AG09309 (cell line): ENCODE data around the gene BMP4.

Experiments
- DNase-seq: peaks from one replicate; pipeline ENCODE4 v3.0.0-alpha.2; 2010; ENCODE audit warnings: low read depth
- H3K4me3 ChIP-seq: 2 replicates; pipeline ENCODE4 v1.5.1; 2011; ENCODE audit warnings: mild to moderate bottlenecking, low read depth, low read length, moderate library complexity; ENCODE audit not compliant: control insufficient read depth
- TF ChIP-seq, protein P1 (sequence below): IDR thresholded peaks from 2 replicates; pipeline ENCODE4 v1.5.1; 2011; ENCODE audit warnings: mild to moderate bottlenecking, low read depth, low read length, inconsistent platforms; ENCODE audit not compliant: insufficient read depth, control insufficient read depth; ENCODE audit errors: missing control alignments

BMP4 gene

DNA sequence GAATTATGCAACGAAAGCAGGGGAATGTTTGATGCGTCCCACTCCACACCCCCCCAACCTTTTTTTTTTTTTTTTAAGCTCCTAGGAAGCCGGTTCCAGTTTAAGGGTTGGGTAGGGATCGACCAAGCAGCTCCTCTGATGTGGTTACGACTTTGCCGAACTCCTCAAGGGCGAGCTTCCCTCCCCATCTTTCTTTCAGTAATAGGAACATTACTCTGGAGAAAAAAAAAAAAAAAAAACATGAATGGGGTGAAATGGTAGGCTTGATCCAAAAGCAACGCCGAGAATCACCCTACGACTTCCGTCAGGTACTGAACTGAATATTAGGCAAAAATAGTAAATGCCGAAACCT lies 9.6 kb downstream of the BMP4 start:
- H3K4me3 ChIP-seq = no peak overlapping the region
- TF ChIP-seq, protein P1, sequence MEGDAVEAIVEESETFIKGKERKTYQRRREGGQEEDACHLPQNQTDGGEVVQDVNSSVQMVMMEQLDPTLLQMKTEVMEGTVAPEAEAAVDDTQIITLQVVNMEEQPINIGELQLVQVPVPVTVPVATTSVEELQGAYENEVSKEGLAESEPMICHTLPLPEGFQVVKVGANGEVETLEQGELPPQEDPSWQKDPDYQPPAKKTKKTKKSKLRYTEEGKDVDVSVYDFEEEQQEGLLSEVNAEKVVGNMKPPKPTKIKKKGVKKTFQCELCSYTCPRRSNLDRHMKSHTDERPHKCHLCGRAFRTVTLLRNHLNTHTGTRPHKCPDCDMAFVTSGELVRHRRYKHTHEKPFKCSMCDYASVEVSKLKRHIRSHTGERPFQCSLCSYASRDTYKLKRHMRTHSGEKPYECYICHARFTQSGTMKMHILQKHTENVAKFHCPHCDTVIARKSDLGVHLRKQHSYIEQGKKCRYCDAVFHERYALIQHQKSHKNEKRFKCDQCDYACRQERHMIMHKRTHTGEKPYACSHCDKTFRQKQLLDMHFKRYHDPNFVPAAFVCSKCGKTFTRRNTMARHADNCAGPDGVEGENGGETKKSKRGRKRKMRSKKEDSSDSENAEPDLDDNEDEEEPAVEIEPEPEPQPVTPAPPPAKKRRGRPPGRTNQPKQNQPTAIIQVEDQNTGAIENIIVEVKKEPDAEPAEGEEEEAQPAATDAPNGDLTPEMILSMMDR = no peak
- DNase-seq = no peak

DNA sequence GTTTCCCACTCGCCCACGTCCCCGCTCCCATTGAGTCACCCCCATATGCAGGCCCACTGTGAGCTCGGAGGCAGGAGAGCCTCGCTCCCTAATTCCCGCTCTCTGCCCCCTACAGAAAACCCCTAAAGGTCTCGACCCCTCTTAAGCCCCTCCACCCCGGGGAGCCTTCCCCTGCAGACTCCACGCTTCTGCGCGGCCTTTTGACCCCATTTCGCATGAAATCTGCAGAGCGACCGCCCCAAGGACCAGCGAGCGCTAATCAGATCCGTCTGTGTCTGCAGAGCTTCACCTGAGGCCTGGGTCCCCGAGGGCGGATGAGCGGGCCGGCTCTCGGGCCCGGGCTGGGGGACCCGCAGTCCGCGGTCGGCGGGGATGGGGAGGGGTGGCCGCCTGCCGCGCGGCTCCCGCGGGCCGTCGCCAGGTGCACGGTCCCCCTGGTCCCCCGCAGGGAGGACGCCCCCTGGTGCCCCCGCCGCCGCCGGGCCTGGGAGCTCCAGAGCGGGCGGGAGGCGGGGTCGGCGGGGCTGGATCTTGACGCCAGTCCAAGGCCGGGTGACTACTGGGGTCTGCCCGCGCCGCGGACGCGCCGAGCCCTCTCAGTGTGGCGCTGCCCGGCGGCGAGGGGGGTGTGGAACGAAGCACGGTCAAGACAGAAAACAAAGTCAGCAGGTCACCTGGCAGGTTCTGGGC lies 10.1 kb downstream of the BMP4 start:
- TF ChIP-seq, protein P1 = no peak
- no peak for DNase-seq
- no peak overlapping the region for H3K4me3 ChIP-seq

DNA sequence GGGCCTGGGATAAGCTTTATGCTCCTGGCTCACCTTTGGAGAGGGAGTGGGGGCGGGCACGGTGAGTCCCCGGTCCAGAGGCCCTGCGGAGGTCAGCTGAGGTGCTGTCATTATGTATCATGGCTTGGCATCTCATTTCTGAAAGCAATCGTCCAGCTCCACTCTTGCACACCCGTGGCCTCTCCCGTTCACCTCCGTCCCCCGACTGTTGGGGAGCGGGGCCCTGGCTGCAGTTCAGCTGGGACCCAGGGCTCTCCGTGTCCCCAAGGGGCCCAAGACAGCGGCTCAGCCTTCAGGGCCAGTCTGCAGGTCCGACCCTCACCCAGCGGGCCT lies 10.6 kb downstream of the BMP4 start:
- TF ChIP-seq, protein P1 = no peak
- H3K4me3 ChIP-seq = no peak overlapping the region
- DNase-seq = no peak

DNA sequence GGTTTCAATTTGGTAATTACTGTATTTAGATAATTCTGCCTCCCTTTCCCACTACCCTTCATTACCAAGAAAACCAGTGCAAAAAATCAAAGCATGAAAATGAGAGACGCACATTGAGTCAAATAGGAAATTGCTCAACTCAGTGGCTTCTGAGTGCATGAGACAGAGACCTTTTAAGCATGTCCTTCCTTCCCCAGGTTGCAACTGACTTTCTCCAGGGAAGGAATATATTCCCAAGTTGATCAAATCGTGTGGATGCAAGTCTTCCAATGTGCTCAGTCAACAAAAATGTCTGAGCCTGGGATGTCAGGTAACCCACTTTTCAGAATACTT lies 12.9 kb downstream of the BMP4 start:
- TF ChIP-seq, protein P1 = no peak
- no peak for DNase-seq
- no peak overlapping the region for H3K4me3 ChIP-seq

DNA sequence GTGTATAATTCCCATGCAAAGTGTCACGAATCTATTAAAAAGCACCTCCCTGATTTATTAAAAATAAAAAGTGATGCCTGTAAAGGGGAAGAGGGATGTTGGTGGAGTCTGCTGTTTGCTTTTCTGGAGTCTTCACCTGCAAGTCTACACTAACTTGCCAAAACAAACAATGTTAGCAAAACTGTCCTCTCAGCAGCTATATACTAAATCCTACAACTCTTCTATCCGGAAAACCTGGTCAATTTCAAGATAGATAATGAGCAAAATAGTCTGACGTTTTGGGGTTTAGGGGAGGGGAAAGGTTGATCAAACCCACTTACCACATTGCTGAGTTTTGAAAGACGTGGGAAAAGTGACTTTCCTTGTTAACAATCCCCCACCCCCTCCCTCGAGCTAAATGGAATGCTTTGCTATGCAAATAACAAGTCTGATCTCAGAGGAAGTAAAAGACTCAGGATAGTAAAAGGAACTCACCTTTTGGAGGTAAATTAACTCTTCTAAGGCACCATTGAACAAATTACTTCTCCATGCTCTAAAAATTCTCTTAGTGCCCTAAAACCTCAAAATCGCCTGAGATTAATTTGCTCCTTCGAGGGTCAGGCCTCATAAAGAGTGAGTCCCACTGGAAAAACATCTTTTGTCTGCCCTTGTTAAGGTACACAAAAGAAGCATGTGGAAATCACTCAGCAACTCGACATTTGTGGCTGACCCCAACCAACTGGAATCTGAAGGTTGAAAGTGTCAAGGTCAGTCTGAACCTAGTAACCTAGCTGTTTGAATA lies 13.5 kb downstream of the BMP4 start:
- no peak overlapping the region for H3K4me3 ChIP-seq
- no peak for DNase-seq

DNA sequence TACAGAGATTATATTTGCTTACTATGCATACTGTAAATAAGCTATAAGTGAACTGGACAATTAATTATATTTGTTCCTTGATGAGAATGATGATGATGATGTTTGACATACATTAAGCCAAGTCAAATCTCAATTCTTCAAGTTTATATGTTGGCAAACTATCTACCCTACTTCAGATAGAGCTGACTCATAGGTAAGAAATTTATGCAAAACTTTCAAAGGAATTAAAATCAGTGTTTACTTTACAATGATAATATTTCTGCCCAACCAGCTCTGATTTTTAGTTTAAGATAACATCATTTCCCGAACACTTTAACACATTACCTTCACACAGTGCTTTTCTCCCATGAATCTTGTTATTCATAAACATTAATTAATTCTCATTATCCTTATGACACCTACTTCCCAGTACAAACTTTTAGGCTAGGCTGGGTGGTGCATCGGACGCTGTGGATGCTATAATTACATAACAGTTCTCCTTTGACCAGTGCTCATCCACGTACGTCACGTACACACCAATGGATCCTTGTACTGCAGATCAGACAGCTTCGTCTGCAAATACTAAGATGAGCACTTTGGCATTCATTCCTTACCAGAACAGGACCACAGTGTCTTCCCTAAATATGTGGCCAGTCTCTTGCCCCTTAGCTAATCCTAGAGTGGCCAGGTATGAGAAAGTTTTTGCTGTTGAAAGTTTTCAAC lies 18.3 kb downstream of the BMP4 start:
- H3K4me3 ChIP-seq = no peak overlapping the region
- TF ChIP-seq, protein P1 = no peak
- no peak for DNase-seq

More for the DNA sequence above, 13.5 kb downstream of the BMP4 start:
- TF ChIP-seq, protein P1 = no peak
